ENCODE measurements around the gene NMB. TPM values are rescaled to one million over a fixed set of nuclear protein-coding genes. Genes with fewer than 3 reads are reported as not detected.

Gene NMB
- total RNA-seq, 1 experiment from 2014 or later: 11.5 TPM

GRCh38 chr15:84669726-84670125, 11.7 kb upstream of the NMB start:
- Histone ChIP-seq H3K56ac (ENCODE audit: insufficient read length, low read depth, low read length) (no peak overlapping the region), H2BK20ac (ENCODE audit: low read depth, low read length, poor library complexity, severe bottlenecking) (no peak overlapping the region), H3K18ac (ENCODE audit: insufficient read length, low read depth, low read length) (no peak overlapping the region), H3K4me2 (ENCODE audit: insufficient read depth, insufficient read length, low read length) (no peak overlapping the region), H3T11ph (ENCODE audit: low read length) (no peak overlapping the region), H2AK5ac (ENCODE audit: insufficient read length, low read length) (no peak overlapping the region), H3K27me3 (ENCODE audit: insufficient read depth, low read length) (no peaks in the 10 kb centered on the region), H4K20me1 (ENCODE audit: control insufficient read depth, insufficient read depth, insufficient read length) (no peaks in the 10 kb centered on the region), H3K4ac (ENCODE audit: low read depth, low read length) (no peak overlapping the region), H3K23me2 (ENCODE audit: insufficient read length, low read depth, low read length, poor library complexity, severe bottlenecking) (no peaks in the 10 kb centered on the region), H4K5ac (ENCODE audit: insufficient read length, low read depth, low read length) (no peak overlapping the region), H3K79me1 (ENCODE audit: insufficient read depth, low read depth, low read length, poor library complexity, severe bottlenecking) (no peaks in the 10 kb centered on the region), H2BK5ac (ENCODE audit: insufficient read length, low read length) (no peak overlapping the region), H2AFZ (ENCODE audit: low read length) (no peak overlapping the region), H2BK15ac (ENCODE audit: low read depth, low read length) (no peak overlapping the region), H3K14ac (ENCODE audit: insufficient read depth, low read length) (no peak overlapping the region), H3K79me2 (ENCODE audit: insufficient read depth, low read length) (0 out of 2 replicates have a peak, but pooled peaks cover 2% of the 10 kb centered on the region), H3K23ac (ENCODE audit: insufficient read length, low read depth, low read length) (no peak overlapping the region), H4K8ac (replicated peaks; ENCODE audit: insufficient read length, low read depth, low read length) (no peak overlapping the region), H3K4me1 (ENCODE audit: insufficient read depth, low read length) (no peaks in the 10 kb centered on the region), H2BK120ac (ENCODE audit: low read depth, low read length, poor library complexity, severe bottlenecking) (no peak overlapping the region), H3K9me3 (ENCODE audit: control insufficient read depth, low read depth, low read length) (no peaks in the 10 kb centered on the region), H3K27ac (ENCODE audit: insufficient read length, low read depth, low read length) (no peak overlapping the region), H2BK12ac (ENCODE audit: insufficient read length, low read depth, low read length) (no peak overlapping the region), H3K9ac (ENCODE audit: extremely low read depth, insufficient read length, low read length) (no peak overlapping the region), H4K91ac (ENCODE audit: insufficient read length, low read depth, low read length) (no peak overlapping the region)
- H3K4me1 Mint-ChIP-seq: no peaks in the 10 kb centered on the region
- no peak for TF ChIP-seq CTCF (conservative IDR thresholded peaks at IDR 0.05)
- H3K36me3 Mint-ChIP-seq (ENCODE audit: insufficient read depth in 1 of 3, low read depth in 3 of 3): peaks cover 32 to 75% (median 73%) of the 10 kb centered on the region in 3 experiments
- no peaks in the 10 kb centered on the region for H3K27me3 Mint-ChIP-seq (ENCODE audit: low read depth)
- H3K9me3 Mint-ChIP-seq: peaks cover 0 to 4% of the 10 kb centered on the region in 2 experiments; a peak in 1 of 5 replicates
- WGBS (ENCODE audit: extremely low coverage, insufficient read length, low lambda C conversion rate): no CpG with 5 or more reads among the region's 8 CpGs
- H3K4me3 Mint-ChIP-seq: no peak overlapping the region
- DNase-seq: no peak
- no peak overlapping the region for H3K27ac Mint-ChIP-seq

Data from H9 (cell line).